A673 (cell line): Measurements from ENCODE around the gene METTL22.

Experiments
- EZH2 ChIP-seq: fragments of 200-600 bp; sonication (generic); IDR thresholded peaks from 2 replicates; pipeline ENCODE4 v1.6.1; 2017; ENCODE audit warnings: borderline replicate concordance, low read depth, mild to moderate bottlenecking, mixed read lengths, antibody characterized with exemption, low read length; ENCODE audit not compliant: poor library complexity, severe bottlenecking
- TF ChIP-seq, protein P1 (sequence below): fragments of 300-800, 200-600 bp; sonication (generic); conservative IDR thresholded peaks from 2 replicates; pipeline ENCODE4 v1.5.1; 2017; ENCODE audit warnings: low read depth, mild to moderate bottlenecking, antibody characterized with exemption, low read length, moderate library complexity, mixed read lengths

- TF ChIP-seq, protein P1, sequence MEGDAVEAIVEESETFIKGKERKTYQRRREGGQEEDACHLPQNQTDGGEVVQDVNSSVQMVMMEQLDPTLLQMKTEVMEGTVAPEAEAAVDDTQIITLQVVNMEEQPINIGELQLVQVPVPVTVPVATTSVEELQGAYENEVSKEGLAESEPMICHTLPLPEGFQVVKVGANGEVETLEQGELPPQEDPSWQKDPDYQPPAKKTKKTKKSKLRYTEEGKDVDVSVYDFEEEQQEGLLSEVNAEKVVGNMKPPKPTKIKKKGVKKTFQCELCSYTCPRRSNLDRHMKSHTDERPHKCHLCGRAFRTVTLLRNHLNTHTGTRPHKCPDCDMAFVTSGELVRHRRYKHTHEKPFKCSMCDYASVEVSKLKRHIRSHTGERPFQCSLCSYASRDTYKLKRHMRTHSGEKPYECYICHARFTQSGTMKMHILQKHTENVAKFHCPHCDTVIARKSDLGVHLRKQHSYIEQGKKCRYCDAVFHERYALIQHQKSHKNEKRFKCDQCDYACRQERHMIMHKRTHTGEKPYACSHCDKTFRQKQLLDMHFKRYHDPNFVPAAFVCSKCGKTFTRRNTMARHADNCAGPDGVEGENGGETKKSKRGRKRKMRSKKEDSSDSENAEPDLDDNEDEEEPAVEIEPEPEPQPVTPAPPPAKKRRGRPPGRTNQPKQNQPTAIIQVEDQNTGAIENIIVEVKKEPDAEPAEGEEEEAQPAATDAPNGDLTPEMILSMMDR: no peak
- TF ChIP-seq EZH2: no peak
Measured at GRCh38 chr16:8683640-8684039, 62.1 kb downstream of the METTL22 start.
